WTC11 (cell line): Measurements from ENCODE around the gene NFXL1.

Experiments
- CREM ChIP-seq: sonication (generic); formaldehyde crosslinking; IDR thresholded peaks from 2 replicates; pipeline ENCODE4 v1.8.1; 2022; ENCODE audit warnings: mild to moderate bottlenecking, missing genetic modification reagents, moderate library complexity
- E2F1 ChIP-seq: sonication (generic); formaldehyde crosslinking; IDR thresholded peaks from 2 replicates; pipeline ENCODE4 v1.8.0; 2022; ENCODE audit warnings: mild to moderate bottlenecking, missing genetic modification reagents
- ETV6 ChIP-seq: sonication (generic); formaldehyde crosslinking; IDR thresholded peaks from 2 replicates; pipeline ENCODE4 v1.8.1; 2022; ENCODE audit warnings: mild to moderate bottlenecking, missing genetic modification reagents
- NFE2L1 ChIP-seq: sonication (generic); formaldehyde crosslinking; IDR thresholded peaks from 2 replicates; pipeline ENCODE4 v1.8.1; 2023; ENCODE audit warnings: missing genetic modification reagents
- SMAD3 ChIP-seq: sonication (generic); formaldehyde crosslinking; IDR thresholded peaks from 2 replicates; pipeline ENCODE4 v1.8.0; 2022; ENCODE audit warnings: missing genetic modification reagents, mild to moderate bottlenecking, borderline replicate concordance
- SOX15 ChIP-seq: fragments of 250-450 bp; sonication (Bioruptor Pico); IDR thresholded peaks from 2 replicates; pipeline ENCODE4 v1.9.0; 2021; ENCODE audit warnings: mild to moderate bottlenecking
- ZNF138 ChIP-seq: sonication (generic); formaldehyde crosslinking; conservative IDR thresholded peaks from 2 replicates; pipeline ENCODE4 v1.8.1; 2022; ENCODE audit warnings: mild to moderate bottlenecking, moderate library complexity, missing genetic modification reagents
- ZNF281 ChIP-seq: sonication (generic); formaldehyde crosslinking; IDR thresholded peaks from 2 replicates; pipeline ENCODE4 v1.8.0; 2023; ENCODE audit warnings: mild to moderate bottlenecking, missing genetic modification reagents
- ZNF532 ChIP-seq: fragments of 250-450 bp; sonication (Bioruptor Pico); IDR thresholded peaks from 2 replicates; pipeline ENCODE4 v1.9.0; 2021; ENCODE audit warnings: mild to moderate bottlenecking, borderline replicate concordance
- TF ChIP-seq, protein P1 (sequence below): fragments of 200-600 bp; IDR thresholded peaks from 2 replicates; pipeline ENCODE4 v1.8.0; 2022; ENCODE audit warnings: antibody characterized with exemption

- TF ChIP-seq ZNF281 (CRISPR knock-in tag), result no peak
- TF ChIP-seq, protein P1, sequence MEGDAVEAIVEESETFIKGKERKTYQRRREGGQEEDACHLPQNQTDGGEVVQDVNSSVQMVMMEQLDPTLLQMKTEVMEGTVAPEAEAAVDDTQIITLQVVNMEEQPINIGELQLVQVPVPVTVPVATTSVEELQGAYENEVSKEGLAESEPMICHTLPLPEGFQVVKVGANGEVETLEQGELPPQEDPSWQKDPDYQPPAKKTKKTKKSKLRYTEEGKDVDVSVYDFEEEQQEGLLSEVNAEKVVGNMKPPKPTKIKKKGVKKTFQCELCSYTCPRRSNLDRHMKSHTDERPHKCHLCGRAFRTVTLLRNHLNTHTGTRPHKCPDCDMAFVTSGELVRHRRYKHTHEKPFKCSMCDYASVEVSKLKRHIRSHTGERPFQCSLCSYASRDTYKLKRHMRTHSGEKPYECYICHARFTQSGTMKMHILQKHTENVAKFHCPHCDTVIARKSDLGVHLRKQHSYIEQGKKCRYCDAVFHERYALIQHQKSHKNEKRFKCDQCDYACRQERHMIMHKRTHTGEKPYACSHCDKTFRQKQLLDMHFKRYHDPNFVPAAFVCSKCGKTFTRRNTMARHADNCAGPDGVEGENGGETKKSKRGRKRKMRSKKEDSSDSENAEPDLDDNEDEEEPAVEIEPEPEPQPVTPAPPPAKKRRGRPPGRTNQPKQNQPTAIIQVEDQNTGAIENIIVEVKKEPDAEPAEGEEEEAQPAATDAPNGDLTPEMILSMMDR, result no peak
- TF ChIP-seq ETV6, result no peak
- no peak for TF ChIP-seq SOX15 (CRISPR knock-in tag)
- no peak for TF ChIP-seq ZNF138 (CRISPR knock-in tag)
- TF ChIP-seq NFE2L1 (CRISPR knock-in tag), result no peak
- TF ChIP-seq E2F1, result no peak
- TF ChIP-seq SMAD3, result no peak
- no peak for TF ChIP-seq ZNF532 (CRISPR knock-in tag)
- no peak for TF ChIP-seq CREM
These were observed 32.2 kb downstream of the NFXL1 start for GRCh38 chr4:47882228-47882627.
